Naive thymus-derived CD4-positive, alpha-beta T cell (primary cell): ENCODE results near the gene KCNH6. TPM values are rescaled to one million over a fixed set of nuclear protein-coding genes. Genes with fewer than 3 reads are reported as not detected.

Experiments
- ATAC-seq: fragments of 150-1000 bp; cut with Tn5 transposase; 2 replicates; pipeline ENCODE4 v1.10.0; 2021; ENCODE audit warnings: mild to moderate bottlenecking, moderate library complexity
- CTCF ChIA-PET: fragments of 350-600 bp; sonication (Branson Sonifier 250); formaldehyde crosslinking; loops from one replicate; lab custom pipeline; 2021; ENCODE audit warnings: antibody characterized with exemption; lab: Charles Lee
- POLR2A ChIA-PET: fragments of 350-600 bp; sonication (Branson Sonifier 250); formaldehyde crosslinking; loops from one replicate; lab custom pipeline; 2021; ENCODE audit warnings: antibody characterized with exemption, inconsistent platforms; lab: Charles Lee
- DNase-seq, 9 donors: peaks; one replicate each; pipeline versions ENCODE4 v3.0.0 to v3.0.0-alpha.2; 2020 to 2022; ENCODE audit warnings: mixed read lengths in 1 of 9
- H3K27ac ChIP-seq: one replicate; pipeline ENCODE4 v1.7.0; 2013; ENCODE audit warnings: mild to moderate bottlenecking, low read depth, low read length, moderate library complexity
- H3K27me3 ChIP-seq, 2 donors: one replicate each; pipeline ENCODE4 v1.7.0; 2013; ENCODE audit warnings: low read length in 2 of 2, mild to moderate bottlenecking in 2 of 2, moderate library complexity in 2 of 2; ENCODE audit not compliant: control insufficient read depth in 2 of 2, insufficient read depth in 2 of 2
- H3K36me3 ChIP-seq, 3 experiments: 1 replicate in 2 of 3; 2 replicates in 1 of 3; pipeline ENCODE4 v1.7.0; 2013; ENCODE audit warnings: low read length in 3 of 3, mild to moderate bottlenecking in 3 of 3, moderate library complexity in 1 of 3; ENCODE audit not compliant: insufficient read depth in 3 of 3, control insufficient read depth in 2 of 3
- H3K4me1 ChIP-seq, 2 donors: one replicate each; pipeline ENCODE4 v1.7.0; 2013; ENCODE audit warnings: low read length in 2 of 2, mild to moderate bottlenecking in 2 of 2, moderate library complexity in 1 of 2; ENCODE audit not compliant: control insufficient read depth in 2 of 2, insufficient read depth in 2 of 2
- H3K4me3 ChIP-seq: 2 replicates; pipeline ENCODE4 v1.7.0; 2013; ENCODE audit warnings: mild to moderate bottlenecking, low read length
- H3K9me3 ChIP-seq, 3 experiments: 1 replicate in 2 of 3; 2 replicates in 1 of 3; pipeline ENCODE4 v1.7.0; 2013; ENCODE audit warnings: low read length in 3 of 3; ENCODE audit not compliant: control insufficient read depth in 2 of 3
- H3K27ac Mint-ChIP-seq, 9 donors: one replicate each; pipeline ENCODE4 v1.8.0; 2020 to 2022; ENCODE audit warnings: mixed read lengths in 9 of 9, mild to moderate bottlenecking in 8 of 9, moderate library complexity in 5 of 9, inconsistent platforms in 2 of 9
- H3K27me3 Mint-ChIP-seq, 5 donors: one replicate each; pipeline ENCODE4 v1.8.0; 2021 to 2022; ENCODE audit warnings: mixed read lengths in 5 of 5, mild to moderate bottlenecking in 1 of 5
- H3K36me3 Mint-ChIP-seq, 5 donors: one replicate each; pipeline ENCODE4 v1.8.0; 2020 to 2022; ENCODE audit warnings: mixed read lengths in 5 of 5, mild to moderate bottlenecking in 3 of 5, inconsistent platforms in 1 of 5
- H3K4me1 Mint-ChIP-seq, 7 donors: one replicate each; pipeline ENCODE4 v1.8.0; 2020 to 2022; ENCODE audit warnings: mixed read lengths in 7 of 7, mild to moderate bottlenecking in 3 of 7, inconsistent platforms in 1 of 7
- H3K4me3 Mint-ChIP-seq, 10 donors: one replicate each; pipeline ENCODE4 v1.8.0; 2020 to 2022; ENCODE audit warnings: mild to moderate bottlenecking in 10 of 10, mixed read lengths in 10 of 10, moderate library complexity in 6 of 10, inconsistent platforms in 2 of 10
- H3K9me3 Mint-ChIP-seq, 11 donors: one replicate each; pipeline ENCODE4 v1.8.0; 2020 to 2022; ENCODE audit warnings: mixed read lengths in 11 of 11, mild to moderate bottlenecking in 4 of 11, inconsistent platforms in 1 of 11, moderate library complexity in 1 of 11
- intact Hi-C, 2 donors: fragments of 100-400 bp; cut with micrococcal nuclease; formaldehyde crosslinking; loops; one replicate each; pipeline ENCODE4 v1.15.1; 2023
- polyA plus RNA-seq, 2 donors: library from polyadenylated mRNA; unstranded; fragments of 300-500 nt; fragmentation: Illumina TruSeq; gene quantifications; one replicate each; pipeline ENCODE4 v1.2.3, GENCODE V29; 2021
- total RNA-seq, 6 experiments: library from RNA in 5 of 6; stranded (reverse) in 5 of 6; gene quantifications; 1 replicate in 5 of 6; 2 replicates in 1 of 6; pipeline ENCODE4 v1.2.3 and lab custom pipeline; 2021 to 2026

Gene KCNH6
- total RNA-seq (not detected), polyA plus RNA-seq (not detected), total RNA-seq (lab: John Stamatoyannopoulos, UW) (not detected)

- Histone ChIP-seq H3K36me3 (no peaks in the 10 kb centered on the region), H3K4me1 (no peaks in the 10 kb centered on the region), H3K4me3 (no peak within 1 kb of the TSS), H3K27me3 (peaks cover 0 to 3% of the 10 kb centered on the region in 2 donors), H3K27ac (no peak within 1 kb of the TSS), H3K9me3 (no peaks in the 10 kb centered on the region)
- H3K4me3 Mint-ChIP-seq = peak within 1 kb of the TSS in 5 of 10 donors; percentile 13 to 57 (median 17)
- peak in 1 of 9 donors; percentile 30 for DNase-seq
- POLR2A ChIA-PET = no interaction called here
- CTCF ChIA-PET = no interaction called here
- H3K9me3 Mint-ChIP-seq = peaks cover 0 to 2% (median 0%) of the 10 kb centered on the region in 11 donors
- intact Hi-C loops = loop anchor here (1.0 kb wide), 1 partner anchor 27 kb away; the partner anchor contains the start of gene DCAF7 (in 2 of the 2)
- no peak for ATAC-seq
- H3K27ac Mint-ChIP-seq = peak within 1 kb of the TSS in 2 of 9 donors; percentile 25 to 73
- H3K27me3 Mint-ChIP-seq = peaks cover 23 to 33% (median 29%) of the 10 kb centered on the region in 5 donors
- no peaks in the 10 kb centered on the region for H3K36me3 Mint-ChIP-seq
- peaks cover 0 to 8% (median 5%) of the 10 kb centered on the region in 7 donors for H3K4me1 Mint-ChIP-seq
Observed at GRCh38 chr17:63523253-63523855, at the start of gene KCNH6. Gene KCNH6, plus strand, starts transcription at chr17:63523358. Its CDS starts 56 bp downstream, at chr17:63523414.

GRCh38 chr17:63474174-63474573 is 49.0 kb upstream of the KCNH6 start:
- no peaks in the 10 kb centered on the region for H3K9me3 Mint-ChIP-seq
- no peak overlapping the region for H3K4me3 ChIP-seq
- H3K9me3 ChIP-seq = no peaks in the 10 kb centered on the region
- H3K27ac Mint-ChIP-seq = no peak overlapping the region
- peaks cover 21 to 73% (median 29%) of the 10 kb centered on the region in 5 donors for H3K27me3 Mint-ChIP-seq
- peaks cover 0 to 12% of the 10 kb centered on the region in 2 donors for H3K27me3 ChIP-seq
- peaks cover 5 to 13% of the 10 kb centered on the region in 2 donors for H3K4me1 ChIP-seq
- ChIA-PET CTCF (no interaction called here), POLR2A (no interaction called here)
- no peaks in the 10 kb centered on the region for H3K36me3 ChIP-seq
- intact Hi-C loops = no loop called here
- no peak overlapping the region for H3K27ac ChIP-seq
- no peak for DNase-seq
- ATAC-seq = no peak
- no peak overlapping the region for H3K4me3 Mint-ChIP-seq
- peaks cover 0 to 16% (median 7%) of the 10 kb centered on the region in 7 donors for H3K4me1 Mint-ChIP-seq
- no peaks in the 10 kb centered on the region for H3K36me3 Mint-ChIP-seq

GRCh38 chr17:63474586-63475460 is 48.3 kb upstream of the KCNH6 start:
- H3K4me1 ChIP-seq = peaks cover 5 to 14% of the 10 kb centered on the region in 2 donors
- peaks cover 21 to 71% (median 32%) of the 10 kb centered on the region in 5 donors for H3K27me3 Mint-ChIP-seq
- no peak for DNase-seq
- no peak overlapping the region for H3K27ac ChIP-seq
- ChIA-PET CTCF (no interaction called here), POLR2A (no interaction called here)
- H3K27ac Mint-ChIP-seq = peak overlapping the region in 1 of 9 donors; percentile 32
- peak overlapping the region in 7 of 10 donors; percentile 2 to 83 (median 29) for H3K4me3 Mint-ChIP-seq
- H3K4me3 ChIP-seq = no peak overlapping the region
- no peaks in the 10 kb centered on the region for H3K36me3 ChIP-seq
- H3K9me3 Mint-ChIP-seq = no peaks in the 10 kb centered on the region
- no peaks in the 10 kb centered on the region for H3K9me3 ChIP-seq
- no peak for ATAC-seq
- H3K36me3 Mint-ChIP-seq = no peaks in the 10 kb centered on the region
- H3K4me1 Mint-ChIP-seq = peaks cover 0 to 18% (median 8%) of the 10 kb centered on the region in 7 donors
- H3K27me3 ChIP-seq = peaks cover 0 to 12% of the 10 kb centered on the region in 2 donors
- intact Hi-C loops = no loop called here

GRCh38 chr17:63475491-63476412 is 47.4 kb upstream of the KCNH6 start:
- Histone ChIP-seq H3K36me3 (no peaks in the 10 kb centered on the region), H3K4me3 (no peak overlapping the region), H3K9me3 (no peaks in the 10 kb centered on the region), H3K27ac (no peak overlapping the region), H3K4me1 (peaks cover 5 to 14% of the 10 kb centered on the region in 2 donors), H3K27me3 (peaks cover 0 to 12% of the 10 kb centered on the region in 2 donors)
- ATAC-seq = no peak
- DNase-seq = no peak
- POLR2A ChIA-PET = no interaction called here
- Mint-ChIP-seq H3K4me1 (peaks cover 0 to 18% (median 8%) of the 10 kb centered on the region in 7 donors), H3K4me3 (peak overlapping the region; percentile 13 to 83 (median 66)), H3K9me3 (no peaks in the 10 kb centered on the region), H3K27ac (no peak overlapping the region), H3K36me3 (no peaks in the 10 kb centered on the region), H3K27me3 (peaks cover 21 to 62% (median 30%) of the 10 kb centered on the region in 5 donors)
- intact Hi-C loops = loop anchor here in 1 of 2 donors (2.0 kb wide), 1 partner anchor 29 kb away; the partner anchor contains the start of gene CYB561
- CTCF ChIA-PET = no interaction called here

GRCh38 chr17:63476459-63476853 is 46.7 kb upstream of the KCNH6 start:
- Histone ChIP-seq H3K4me3 (peak overlapping the region; percentile 24), H3K27ac (no peak overlapping the region), H3K4me1 (peaks cover 5 to 14% of the 10 kb centered on the region in 2 donors), H3K27me3 (peaks cover 0 to 12% of the 10 kb centered on the region in 2 donors), H3K9me3 (no peaks in the 10 kb centered on the region), H3K36me3 (no peaks in the 10 kb centered on the region)
- ChIA-PET CTCF (interaction anchor here (4.2 kb wide), 1 partner anchor 50 kb away, joined by 58 read pairs; no protein-coding TSS in a partner anchor), POLR2A (no interaction called here)
- H3K36me3 Mint-ChIP-seq = no peaks in the 10 kb centered on the region
- DNase-seq (peak in 2 of 9 donors; percentile 6 to 30), ATAC-seq (peak; percentile 14)
- H3K9me3 Mint-ChIP-seq = no peaks in the 10 kb centered on the region
- peak overlapping the region in 9 of 10 donors; percentile 13 to 83 (median 53) for H3K4me3 Mint-ChIP-seq
- H3K27ac Mint-ChIP-seq = no peak overlapping the region
- peaks cover 20 to 57% (median 28%) of the 10 kb centered on the region in 5 donors for H3K27me3 Mint-ChIP-seq
- peaks cover 0 to 18% (median 8%) of the 10 kb centered on the region in 7 donors for H3K4me1 Mint-ChIP-seq
- intact Hi-C loops = loop anchor here in 1 of 2 donors (2.0 kb wide), 1 partner anchor 30 kb away; the partner anchor contains the start of gene CYB561
